ENCODE measurements around the gene RHD.
"Not testable (repeated sequence)": the region's sequence is repeated elsewhere in the genome, so short reads cannot be mapped to it uniquely, and the experiment has no call there.

The RHD gene

DNA sequence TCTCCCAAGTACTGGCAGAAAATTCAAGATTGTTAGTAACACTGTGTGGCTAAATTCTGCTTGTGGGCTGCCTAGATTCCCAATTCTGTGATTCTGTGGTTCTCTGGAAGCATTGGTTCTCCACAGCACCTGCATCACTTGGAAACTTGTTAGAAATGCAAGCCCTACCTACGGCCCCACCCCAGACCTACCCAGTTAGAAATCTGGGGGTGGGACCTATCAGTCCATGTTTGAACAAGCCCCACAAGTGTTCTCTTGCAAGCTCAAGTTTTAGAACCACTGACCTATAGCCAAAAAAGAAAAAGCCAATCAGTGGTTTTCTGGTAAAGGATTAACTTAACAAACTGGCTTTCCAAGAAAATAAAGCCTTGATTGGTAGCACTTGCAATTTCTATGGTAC lies 35.9 kb downstream of the RHD start:
- DNase-seq (ENCODE audit: low read depth, low spot score): not testable (repeated sequence)

DNA sequence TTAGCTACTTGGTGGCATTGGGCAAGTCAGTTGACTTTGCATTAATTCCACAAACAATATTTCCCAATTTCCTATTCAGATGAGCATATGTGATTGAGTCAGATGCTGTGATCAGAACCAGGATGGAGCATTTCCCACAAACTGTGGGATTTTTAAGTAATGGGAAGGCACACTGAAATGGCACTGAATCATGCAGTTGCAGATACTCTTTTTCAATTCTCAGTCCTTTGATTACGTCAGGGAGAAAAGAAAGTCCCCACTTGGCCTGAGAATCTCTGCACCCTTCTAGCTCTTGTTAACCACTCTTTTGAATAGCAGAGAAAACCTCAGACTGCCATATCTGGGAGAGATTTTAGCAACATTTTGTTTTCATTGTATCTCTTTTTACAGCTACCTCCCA lies 36.8 kb downstream of the RHD start:
- DNase-seq (ENCODE audit: low read depth, low spot score): not testable (repeated sequence)

DNA sequence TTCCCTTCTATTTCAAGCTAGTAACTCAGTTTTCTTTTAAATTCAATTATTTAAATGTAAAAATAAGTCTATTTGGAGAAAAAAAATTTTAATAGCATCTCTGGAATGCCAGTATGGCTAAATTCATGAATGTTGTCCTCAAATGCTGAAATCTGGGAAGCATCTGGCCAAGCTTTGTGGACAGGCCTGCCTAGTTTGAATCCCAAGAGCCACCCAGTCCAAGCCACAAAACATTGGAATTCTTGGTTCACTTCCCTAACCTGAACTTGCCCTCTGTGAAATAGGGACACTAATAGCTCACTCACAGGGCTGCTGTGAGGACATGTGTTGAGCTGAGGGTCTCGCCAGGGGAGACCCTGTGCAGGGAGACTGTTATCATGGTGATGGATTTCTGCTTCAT lies 37.2 kb downstream of the RHD start:
- not testable (repeated sequence) for DNase-seq (ENCODE audit: low read depth, low spot score)

GRCh38 chr1:25312806-25313470 lies 40.6 kb downstream of the RHD start:
- not testable (repeated sequence) for DNase-seq (ENCODE audit: low read depth, low spot score)

DNA sequence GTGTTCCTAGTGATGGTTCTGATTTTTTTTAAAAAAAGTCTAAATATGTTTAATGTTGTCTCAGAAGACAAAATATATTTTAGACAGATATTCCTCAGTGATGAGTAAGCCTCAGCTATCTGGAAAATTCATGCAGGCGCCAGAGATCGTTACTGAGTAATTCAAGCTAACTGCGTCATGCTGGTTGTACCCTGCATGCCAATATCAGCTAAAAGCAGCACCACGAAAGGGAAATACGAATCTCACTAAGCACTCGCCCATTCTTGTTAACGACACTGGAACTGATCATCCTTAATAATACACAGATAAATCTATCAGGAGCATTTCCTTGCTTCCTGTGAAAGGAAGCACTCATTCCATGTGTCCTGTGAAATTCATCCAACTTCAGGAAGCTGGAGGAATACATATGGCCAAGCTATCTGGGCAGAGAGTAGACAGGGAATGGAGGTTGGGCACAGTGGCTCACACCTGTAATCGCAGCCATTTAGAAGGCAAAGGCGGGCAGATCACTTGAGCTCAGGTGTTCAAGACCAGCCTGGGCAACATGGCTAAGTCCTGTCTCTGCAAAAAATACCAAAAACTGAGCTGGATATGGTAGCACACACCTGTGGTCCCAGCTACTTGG lies 48.1 kb downstream of the RHD start:
- DNase-seq (ENCODE audit: low read depth, low spot score): not testable (repeated sequence)

DNA sequence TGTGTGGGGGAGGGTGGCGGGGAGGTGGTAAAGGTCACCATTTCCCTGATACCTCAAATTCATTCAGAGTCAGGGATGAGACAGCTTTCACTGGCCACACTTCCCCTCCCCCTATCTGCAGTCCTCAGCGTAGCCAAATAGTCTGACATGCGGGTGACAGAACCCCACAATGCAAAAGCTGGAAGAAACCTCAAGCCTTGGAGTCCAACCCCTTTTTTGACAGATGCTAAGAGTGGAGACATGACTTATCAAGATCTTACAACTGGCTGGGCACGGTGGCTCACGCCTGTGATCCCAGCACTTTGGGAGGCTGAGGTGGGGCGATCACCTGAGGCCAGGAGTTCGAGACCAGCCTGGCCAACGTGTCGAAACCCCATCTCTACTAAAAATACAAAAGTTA lies 49.8 kb downstream of the RHD start:
- not testable (repeated sequence) for DNase-seq (ENCODE audit: low read depth, low spot score)

DNA sequence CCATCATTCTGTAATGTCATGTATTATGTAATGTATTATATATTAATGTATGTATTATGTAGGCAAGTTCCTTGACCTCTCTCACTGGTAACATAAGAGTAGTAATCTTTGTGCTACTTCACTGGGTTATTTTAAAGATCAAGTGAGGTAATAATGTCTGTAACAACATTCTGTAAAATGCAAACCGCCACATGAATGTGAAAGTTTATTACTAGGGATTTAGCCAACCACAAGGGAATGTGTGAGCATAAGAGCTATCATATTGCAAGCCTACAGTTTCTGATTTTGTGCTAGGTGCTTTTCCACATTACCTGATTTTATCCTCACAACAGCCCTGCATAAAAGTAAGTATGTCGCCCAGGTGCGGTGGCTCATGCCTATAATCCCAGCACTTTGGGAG lies 52.1 kb downstream of the RHD start:
- DNase-seq (ENCODE audit: low read depth, low spot score): not testable (repeated sequence)

GRCh38 chr1:25327864-25328790 lies 55.8 kb downstream of the RHD start:
- DNase-seq (ENCODE audit: low read depth, low spot score): not testable (repeated sequence)

DNA sequence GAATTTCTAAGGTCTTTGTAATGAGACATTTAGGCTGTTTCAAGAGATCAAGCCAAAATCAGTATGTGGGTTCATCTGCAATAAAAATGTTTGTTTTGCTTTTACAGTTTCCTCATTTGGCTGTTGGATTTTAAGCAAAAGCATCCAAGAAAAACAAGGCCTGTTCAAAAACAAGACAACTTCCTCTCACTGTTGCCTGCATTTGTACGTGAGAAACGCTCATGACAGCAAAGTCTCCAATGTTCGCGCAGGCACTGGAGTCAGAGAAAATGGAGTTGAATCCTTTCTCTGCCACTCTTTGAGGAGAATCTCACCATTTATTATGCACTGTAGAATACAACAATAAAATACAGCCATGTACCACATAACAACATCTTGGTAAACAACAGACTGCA lies 56.5 kb downstream of the RHD start:
- DNase-seq (ENCODE audit: low read depth, low spot score): not testable (repeated sequence)

GRCh38 chr1:25329336-25329735 lies 57.0 kb downstream of the RHD start:
- DNase-seq (ENCODE audit: low read depth, low spot score): not testable (repeated sequence)

DNA sequence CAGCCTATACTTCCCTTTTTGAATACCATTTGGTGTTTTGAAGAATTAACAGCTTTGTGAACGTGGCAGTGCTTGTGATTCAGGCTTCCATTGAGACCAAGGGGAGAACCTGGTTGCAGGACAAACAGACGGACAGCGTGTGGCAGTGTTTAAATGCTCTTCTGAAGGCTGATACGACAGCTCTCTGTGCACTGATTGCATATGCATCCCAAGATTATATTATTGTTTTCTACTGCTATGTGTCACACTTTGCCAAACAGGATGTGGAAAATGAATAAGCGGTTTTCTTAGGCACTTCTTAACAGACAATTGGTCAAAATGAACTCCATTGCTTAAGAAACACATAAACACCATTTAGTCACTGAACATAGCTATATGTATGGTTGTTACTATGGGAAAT lies 57.6 kb downstream of the RHD start:
- not testable (repeated sequence) for DNase-seq (ENCODE audit: low read depth, low spot score)

DNA sequence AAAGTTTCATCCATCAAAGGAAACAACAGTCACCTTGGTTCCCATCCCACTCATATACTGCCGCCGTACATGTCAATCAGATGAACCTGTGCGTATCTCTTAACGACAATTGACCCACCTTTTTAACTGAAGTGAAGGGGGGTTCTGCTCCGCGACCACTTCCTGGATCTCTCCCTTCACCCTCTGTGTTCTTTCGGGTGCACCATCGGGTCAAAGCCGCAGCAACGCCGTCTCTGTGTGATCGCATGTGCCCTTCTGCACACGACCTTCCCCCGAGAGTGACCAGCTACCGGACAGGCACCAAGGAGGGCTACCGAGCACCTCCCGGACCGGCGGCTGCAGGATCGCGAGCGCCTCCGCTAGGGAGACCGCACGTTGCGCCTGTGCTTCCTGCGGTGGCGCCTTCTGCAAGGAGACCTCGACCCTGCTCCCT lies 64.6 kb downstream of the RHD start:
- not testable (repeated sequence) for DNase-seq (ENCODE audit: low read depth, low spot score)

DNA sequence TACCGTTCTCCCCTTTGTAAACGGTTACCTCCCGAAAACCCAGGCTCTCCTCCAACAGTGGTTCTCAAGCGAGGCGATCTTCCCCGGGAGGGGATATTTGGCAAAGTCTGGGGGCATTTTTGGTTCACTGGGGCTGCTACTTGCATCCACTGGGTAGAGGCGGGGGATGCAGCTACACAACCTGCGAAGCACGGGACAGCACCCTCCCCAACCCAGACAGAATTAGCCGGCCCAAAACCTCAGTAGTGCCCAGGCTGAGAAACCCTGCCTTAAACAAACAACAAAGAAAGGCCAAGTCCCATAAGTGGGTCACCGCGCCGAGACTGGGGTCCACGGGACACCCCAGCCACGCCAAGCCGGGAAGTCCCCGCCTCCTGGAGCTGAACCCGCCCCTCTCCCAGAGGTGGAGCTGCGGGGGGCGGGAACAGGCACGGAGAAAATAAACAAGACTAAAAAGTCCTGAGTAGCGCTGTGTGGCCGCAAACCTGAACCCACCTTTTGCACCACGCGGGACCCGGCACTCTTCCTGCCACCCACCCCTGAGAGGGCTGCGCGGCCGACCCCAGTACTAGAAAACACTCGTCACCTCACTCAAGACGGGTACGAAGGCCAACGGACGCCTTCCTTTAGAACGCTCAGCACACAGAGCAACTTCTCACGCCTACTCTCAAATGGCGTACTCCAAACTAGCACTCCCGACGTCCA lies 65.3 kb downstream of the RHD start:
- DNase-seq (ENCODE audit: low read depth, low spot score): not testable (repeated sequence)

GRCh38 chr1:25338188-25338981 lies 66.1 kb downstream of the RHD start, which contains the start of gene TMEM50A:
Gene TMEM50A, plus strand, starts transcription at chr1:25338334. Its CDS starts 2,153 bp downstream, at chr1:25340487.
- DNase-seq (ENCODE audit: low read depth, low spot score): peak; percentile 38

DNA sequence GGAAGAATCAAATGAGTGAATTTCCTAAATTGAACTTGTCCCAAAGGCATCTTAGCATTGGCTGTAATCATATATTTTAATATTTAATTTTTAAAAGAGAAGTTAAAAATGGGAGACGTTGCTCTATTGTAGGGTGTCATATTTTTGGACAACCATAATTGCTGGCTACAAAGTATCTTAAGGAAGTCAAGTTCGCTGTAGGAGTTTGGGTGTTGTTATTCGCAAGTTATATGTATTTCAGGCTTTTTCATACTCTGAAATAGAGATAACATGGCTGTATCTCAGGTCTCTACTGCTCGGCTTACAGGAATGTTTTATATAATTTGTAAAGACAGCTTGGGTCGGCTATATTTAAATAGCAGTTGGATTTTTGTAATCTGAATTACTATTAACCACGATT lies 66.7 kb downstream of the RHD start:
- DNase-seq (ENCODE audit: low read depth, low spot score): no peak

GRCh38 chr1:25341746-25342145 lies 69.4 kb downstream of the RHD start:
- DNase-seq (ENCODE audit: low read depth, low spot score): no peak

- DNase-seq (ENCODE audit: low read depth, low spot score): no peak
Observed at GRCh38 chr1:25342846-25343245, 70.5 kb downstream of the RHD start.

DNA sequence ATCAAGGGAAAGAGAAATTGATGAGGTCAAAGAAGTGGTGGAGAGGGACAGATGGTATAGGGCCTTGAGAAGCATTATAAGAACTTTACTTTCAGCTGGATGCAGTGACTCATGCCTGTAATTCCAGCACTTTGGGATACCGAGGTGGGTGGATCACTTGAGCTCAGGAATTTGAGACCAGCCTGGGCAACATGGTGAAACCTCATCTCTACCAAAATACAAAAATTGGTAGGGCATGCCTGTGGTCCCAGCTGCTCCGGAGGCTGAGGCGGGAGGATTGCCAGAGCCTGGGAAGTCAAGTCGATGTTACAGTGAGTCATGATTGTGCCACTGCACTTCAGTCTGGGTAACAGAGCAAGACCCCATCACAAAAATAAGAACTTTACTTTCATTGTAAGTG lies 71.6 kb downstream of the RHD start:
- DNase-seq (ENCODE audit: low read depth, low spot score): no peak

DNA sequence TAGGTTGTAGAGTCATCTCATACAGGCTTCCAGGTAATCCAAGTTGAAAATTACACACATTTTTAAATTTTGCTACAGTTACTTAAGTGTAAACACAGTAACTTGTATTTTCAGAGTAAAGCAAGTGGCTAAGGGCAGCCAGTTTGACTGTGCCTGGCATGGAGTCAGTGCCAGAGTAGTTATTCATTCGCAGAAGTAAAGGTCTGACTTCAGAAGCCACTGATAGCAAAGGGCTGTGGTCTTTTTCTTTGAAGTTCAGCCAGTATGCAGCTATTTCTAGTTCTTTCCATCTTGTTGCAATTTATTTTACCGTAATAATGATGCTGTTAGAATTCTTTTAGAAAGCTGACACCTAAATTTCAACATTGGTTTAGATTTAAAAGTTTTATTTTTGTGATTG lies 75.2 kb downstream of the RHD start:
- DNase-seq (ENCODE audit: low read depth, low spot score): no peak

DNA sequence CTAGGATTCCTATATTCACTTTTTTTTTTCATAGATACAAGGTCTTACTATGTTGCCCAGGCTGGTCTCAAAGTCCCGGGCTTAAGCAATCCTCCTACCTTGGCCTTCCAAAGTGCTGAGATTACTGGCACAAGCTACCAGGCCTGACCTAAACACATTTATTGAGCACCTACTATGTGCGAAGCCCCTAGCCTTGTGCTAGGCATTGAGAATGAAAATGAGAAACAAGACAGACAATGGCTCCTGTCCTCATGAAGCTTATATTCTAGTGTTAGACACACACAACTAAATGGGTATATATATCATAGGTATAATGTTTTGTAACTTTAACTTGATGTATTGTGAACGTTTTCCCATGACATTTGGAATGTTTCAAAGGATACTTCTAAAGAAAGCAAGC lies 77.3 kb downstream of the RHD start:
- no peak for DNase-seq (ENCODE audit: low read depth, low spot score)

Data from iPS DF 19.7 (cell line).